Adrenal gland (tissue), 5 donors: ENCODE data around the gene GALNT1.

Experiments used
- CTCF ChIP-seq, 6 experiments: fragments of 450-650 bp in 4 of 6; fragments of 200-600 bp in 2 of 6; sonication (generic) in 1 of 6; IDR thresholded peaks; 1 replicate in 5 of 6; 2 replicates in 1 of 6; pipeline versions ENCODE4 v1.5.1 to v1.8.0; 2016 to 2021; ENCODE audit warnings: antibody characterized with exemption in 6 of 6, mild to moderate bottlenecking in 2 of 6, moderate library complexity in 1 of 6
- POLR2A ChIP-seq, 2 donors: fragments of 450-650 bp; IDR thresholded peaks; one replicate each; pipeline ENCODE4 v1.6.1; 2017; ENCODE audit warnings: antibody characterized with exemption in 2 of 2, mild to moderate bottlenecking in 2 of 2, moderate library complexity in 1 of 2
- donor health status: DM: no; HTN: no; CAD: no.

GRCh38 chr18:35715139-35715538 is 133.6 kb downstream of the GALNT1 start:
- no peak for TF ChIP-seq CTCF (IDR thresholded peaks at IDR 0.05)
- no peak for TF ChIP-seq POLR2A (IDR thresholded peaks at IDR 0.05)
